ENCODE data around the gene THPO. TPM values are rescaled to one million over a fixed set of nuclear protein-coding genes. Genes with fewer than 3 reads are reported as not detected.

THPO gene
- total and polyA plus RNA-seq, 10 of the 15 experiments (the other 5 are each of a cell fraction or from before 2014, with no cell fraction given), result not detected

- SMC1A ChIA-PET (ENCODE audit: uncharacterized antibody, unreplicated experiment), result interaction anchor here (0.6 to 1.2 kb wide), 3 partner anchors 16 to 157 kb away, joined by 3 read pairs; no protein-coding TSS in a partner anchor
- Histone ChIP-seq H4K20me1 (ENCODE audit: control insufficient read depth, insufficient read depth) (no peaks in the 10 kb centered on the region), H3K27ac (ENCODE audit: control insufficient read depth, insufficient read depth) (no peak overlapping the region), H3K9ac (ENCODE audit: control insufficient read depth, insufficient read depth, low read length) (no peak overlapping the region), H3K27me3 (replicated peaks in 1 of 2; ENCODE audit: control insufficient read depth in 2 of 2, insufficient read depth in 2 of 2, low read length in 1 of 2) (no peaks in the 10 kb centered on the region; a peak in 1 of 4 replicates), H3K79me2 (ENCODE audit: control insufficient read depth, insufficient read depth, low read length) (no peaks in the 10 kb centered on the region), H3K9me3 (replicated peaks; ENCODE audit: control insufficient read depth, insufficient read depth, low read length) (no peaks in the 10 kb centered on the region), H3K4me3 (no peak overlapping the region), H3K4me1 (ENCODE audit: control insufficient read depth, insufficient read depth, low read length) (no peaks in the 10 kb centered on the region), H2AFZ (ENCODE audit: control insufficient read depth, low read depth, low read length) (no peak overlapping the region), H3K4me2 (ENCODE audit: control insufficient read depth, insufficient read depth) (no peak overlapping the region), H3K36me3 (ENCODE audit: control insufficient read depth in 2 of 2, insufficient read depth in 2 of 2, low read length in 1 of 2) (no peaks in the 10 kb centered on the region)
- POLR2A ChIA-PET, result interaction anchor here (1.2 kb wide), 1 partner anchor 14 kb away, joined by 3 read pairs; no protein-coding TSS in a partner anchor
- RAD21 ChIA-PET (ENCODE audit: unreplicated experiment), result interaction anchor here (2.6 kb wide), 1 partner anchor 16 kb away, joined by 11 read pairs; no protein-coding TSS in a partner anchor
- FAIRE-seq (no peak), ATAC-seq (no peak), DNase-seq (ENCODE audit: low read depth, low spot score) (no peak)
- no TSS peak for BruUV-seq (replicated peaks)
- in situ Hi-C loops (cut with MboI), result no loop called here
- CTCF ChIA-PET, result interaction anchor here (0.6 to 3.7 kb wide), 8 partner anchors 15 to 165 kb away, joined by 3 to 16 read pairs (median 4); partner anchors contain the start of gene FAM131A
- WGBS (ENCODE audit: insufficient coverage, insufficient replicate concordance, low lambda C conversion rate, missing lambda C conversion rate), result 56% methylated on average over 18 of the region's 18 CpGs
- intact Hi-C loops (cut with micrococcal nuclease; ENCODE audit: unreplicated experiment), result loop anchor here (1.0 kb wide), 1 partner anchor 158 kb away; no protein-coding TSS in a partner anchor
- TF ChIP-seq BACH1 (IDR thresholded peaks at IDR 0.05; ENCODE audit: borderline replicate concordance) (no peak), YY1 (IDR thresholded peaks at IDR 0.05; ENCODE audit: low read depth, low read length) (no peak), MLLT1 (IDR thresholded peaks at IDR 0.05) (no peak), GATAD2B (conservative IDR thresholded peaks at IDR 0.05; ENCODE audit: low read depth) (no peak), KLF5 (IDR thresholded peaks at IDR 0.05; ENCODE audit: partially characterized antibody) (no peak), LARP7 (IDR thresholded peaks at IDR 0.05) (no peak), ZBED1 (IDR thresholded peaks at IDR 0.05; ENCODE audit: borderline replicate concordance) (no peak), TARDBP (IDR thresholded peaks at IDR 0.05; ENCODE audit: borderline replicate concordance) (no peak), SREBF2 (IDR thresholded peaks at IDR 0.05; ENCODE audit: low read length) (no peak), SUPT20H (IDR thresholded peaks at IDR 0.05; ENCODE audit: borderline replicate concordance, control insufficient read depth, low read depth, low read length) (no peak), NRF1 (conservative IDR thresholded peaks at IDR 0.05; ENCODE audit: low read depth, low read length) (no peak), TCF12 (IDR thresholded peaks at IDR 0.05; ENCODE audit: low read depth, low read length) (no peak), STAT3 (IDR thresholded peaks at IDR 0.05; ENCODE audit: low read depth, low read length) (no peak), CHD2 (IDR thresholded peaks at IDR 0.05; ENCODE audit: borderline replicate concordance, low read depth, low read length) (no peak), ZNF274 (IDR thresholded peaks at IDR 0.05; ENCODE audit: insufficient read depth, insufficient read length) (no peak), CBFB (IDR thresholded peaks at IDR 0.05; ENCODE audit: low read depth) (no peak)
- TF ChIP-seq, protein P1, sequence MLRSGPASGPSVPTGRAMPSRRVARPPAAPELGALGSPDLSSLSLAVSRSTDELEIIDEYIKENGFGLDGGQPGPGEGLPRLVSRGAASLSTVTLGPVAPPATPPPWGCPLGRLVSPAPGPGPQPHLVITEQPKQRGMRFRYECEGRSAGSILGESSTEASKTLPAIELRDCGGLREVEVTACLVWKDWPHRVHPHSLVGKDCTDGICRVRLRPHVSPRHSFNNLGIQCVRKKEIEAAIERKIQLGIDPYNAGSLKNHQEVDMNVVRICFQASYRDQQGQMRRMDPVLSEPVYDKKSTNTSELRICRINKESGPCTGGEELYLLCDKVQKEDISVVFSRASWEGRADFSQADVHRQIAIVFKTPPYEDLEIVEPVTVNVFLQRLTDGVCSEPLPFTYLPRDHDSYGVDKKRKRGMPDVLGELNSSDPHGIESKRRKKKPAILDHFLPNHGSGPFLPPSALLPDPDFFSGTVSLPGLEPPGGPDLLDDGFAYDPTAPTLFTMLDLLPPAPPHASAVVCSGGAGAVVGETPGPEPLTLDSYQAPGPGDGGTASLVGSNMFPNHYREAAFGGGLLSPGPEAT (IDR thresholded peaks at IDR 0.05; ENCODE audit: low read depth), result no peak
- TF ChIP-seq, protein P2, sequence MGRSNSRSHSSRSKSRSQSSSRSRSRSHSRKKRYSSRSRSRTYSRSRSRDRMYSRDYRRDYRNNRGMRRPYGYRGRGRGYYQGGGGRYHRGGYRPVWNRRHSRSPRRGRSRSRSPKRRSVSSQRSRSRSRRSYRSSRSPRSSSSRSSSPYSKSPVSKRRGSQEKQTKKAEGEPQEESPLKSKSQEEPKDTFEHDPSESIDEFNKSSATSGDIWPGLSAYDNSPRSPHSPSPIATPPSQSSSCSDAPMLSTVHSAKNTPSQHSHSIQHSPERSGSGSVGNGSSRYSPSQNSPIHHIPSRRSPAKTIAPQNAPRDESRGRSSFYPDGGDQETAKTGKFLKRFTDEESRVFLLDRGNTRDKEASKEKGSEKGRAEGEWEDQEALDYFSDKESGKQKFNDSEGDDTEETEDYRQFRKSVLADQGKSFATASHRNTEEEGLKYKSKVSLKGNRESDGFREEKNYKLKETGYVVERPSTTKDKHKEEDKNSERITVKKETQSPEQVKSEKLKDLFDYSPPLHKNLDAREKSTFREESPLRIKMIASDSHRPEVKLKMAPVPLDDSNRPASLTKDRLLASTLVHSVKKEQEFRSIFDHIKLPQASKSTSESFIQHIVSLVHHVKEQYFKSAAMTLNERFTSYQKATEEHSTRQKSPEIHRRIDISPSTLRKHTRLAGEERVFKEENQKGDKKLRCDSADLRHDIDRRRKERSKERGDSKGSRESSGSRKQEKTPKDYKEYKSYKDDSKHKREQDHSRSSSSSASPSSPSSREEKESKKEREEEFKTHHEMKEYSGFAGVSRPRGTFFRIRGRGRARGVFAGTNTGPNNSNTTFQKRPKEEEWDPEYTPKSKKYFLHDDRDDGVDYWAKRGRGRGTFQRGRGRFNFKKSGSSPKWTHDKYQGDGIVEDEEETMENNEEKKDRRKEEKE (IDR thresholded peaks at IDR 0.05), result no peak
These were observed 22.6 kb downstream of the THPO start for GRCh38 chr3:184355261-184356040.
